Nephron progenitor cell (in vitro differentiated cells): ENCODE data around the gene RBMS1.

Experiments
- DNase-seq: peaks from one replicate; pipeline ENCODE4 v3.0.0; 2021
- H3K27ac Mint-ChIP-seq: 2 replicates; pipeline ENCODE4 v1.8.0; 2021; ENCODE audit warnings: mild to moderate bottlenecking, moderate library complexity, mixed read lengths
- H3K27me3 Mint-ChIP-seq: 2 replicates; pipeline ENCODE4 v1.8.0; 2021; ENCODE audit warnings: mild to moderate bottlenecking, low read depth, mixed read lengths; ENCODE audit not compliant: poor library complexity
- H3K36me3 Mint-ChIP-seq: 2 replicates; pipeline ENCODE4 v1.8.0; 2021; ENCODE audit warnings: low read depth, mixed read lengths
- H3K4me1 Mint-ChIP-seq: 2 replicates; pipeline ENCODE4 v1.8.0; 2021; ENCODE audit warnings: mixed read lengths
- H3K4me3 Mint-ChIP-seq: 2 replicates; pipeline ENCODE4 v1.8.0; 2021; ENCODE audit warnings: mild to moderate bottlenecking, moderate library complexity, mixed read lengths
- H3K9me3 Mint-ChIP-seq: 2 replicates; pipeline ENCODE4 v1.8.0; 2021; ENCODE audit warnings: mild to moderate bottlenecking, moderate library complexity, mixed read lengths
- TF ChIP-seq, protein P1 (sequence below): fragments of 200-600 bp; sonication (generic); IDR thresholded peaks from 2 replicates; pipeline ENCODE4 v1.5.0; 2021; ENCODE audit warnings: antibody characterized with exemption

Gene RBMS1

DNA sequence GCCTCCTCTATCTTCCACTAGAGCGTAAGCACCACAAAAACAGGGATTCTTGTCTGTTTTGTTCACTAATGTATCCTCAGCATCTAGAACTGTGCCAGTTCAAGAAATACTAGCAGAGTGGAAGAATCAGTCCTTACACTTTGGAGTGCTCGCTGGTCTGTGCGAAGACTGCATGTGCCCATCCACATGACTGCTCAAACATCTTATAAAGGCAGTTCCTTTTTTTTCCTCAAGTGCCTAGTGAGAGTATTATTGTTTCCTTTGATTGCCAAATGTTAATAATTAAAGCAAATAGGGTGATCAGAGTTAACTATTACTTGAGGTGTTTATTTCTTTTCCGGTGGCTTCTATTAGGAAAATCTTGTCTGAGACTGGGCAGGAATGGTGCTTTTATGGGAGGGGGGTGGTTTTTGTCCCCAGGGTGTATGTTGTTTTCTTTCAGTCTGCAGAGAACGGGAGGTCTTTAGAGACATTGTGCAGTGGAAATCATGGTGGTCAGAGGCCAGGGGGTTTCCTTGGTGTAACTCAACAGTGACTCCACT lies 247.9 kb downstream of the RBMS1 start:
- Mint-ChIP-seq H3K4me1 (peaks cover 68% of the 10 kb centered on the region), H3K36me3 (no peaks in the 10 kb centered on the region), H3K27me3 (no peaks in the 10 kb centered on the region), H3K27ac (peak overlapping the region; percentile 8), H3K9me3 (no peaks in the 10 kb centered on the region), H3K4me3 (no peak overlapping the region)
- DNase-seq = no peak
- TF ChIP-seq, protein P1, sequence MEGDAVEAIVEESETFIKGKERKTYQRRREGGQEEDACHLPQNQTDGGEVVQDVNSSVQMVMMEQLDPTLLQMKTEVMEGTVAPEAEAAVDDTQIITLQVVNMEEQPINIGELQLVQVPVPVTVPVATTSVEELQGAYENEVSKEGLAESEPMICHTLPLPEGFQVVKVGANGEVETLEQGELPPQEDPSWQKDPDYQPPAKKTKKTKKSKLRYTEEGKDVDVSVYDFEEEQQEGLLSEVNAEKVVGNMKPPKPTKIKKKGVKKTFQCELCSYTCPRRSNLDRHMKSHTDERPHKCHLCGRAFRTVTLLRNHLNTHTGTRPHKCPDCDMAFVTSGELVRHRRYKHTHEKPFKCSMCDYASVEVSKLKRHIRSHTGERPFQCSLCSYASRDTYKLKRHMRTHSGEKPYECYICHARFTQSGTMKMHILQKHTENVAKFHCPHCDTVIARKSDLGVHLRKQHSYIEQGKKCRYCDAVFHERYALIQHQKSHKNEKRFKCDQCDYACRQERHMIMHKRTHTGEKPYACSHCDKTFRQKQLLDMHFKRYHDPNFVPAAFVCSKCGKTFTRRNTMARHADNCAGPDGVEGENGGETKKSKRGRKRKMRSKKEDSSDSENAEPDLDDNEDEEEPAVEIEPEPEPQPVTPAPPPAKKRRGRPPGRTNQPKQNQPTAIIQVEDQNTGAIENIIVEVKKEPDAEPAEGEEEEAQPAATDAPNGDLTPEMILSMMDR = no peak

DNA sequence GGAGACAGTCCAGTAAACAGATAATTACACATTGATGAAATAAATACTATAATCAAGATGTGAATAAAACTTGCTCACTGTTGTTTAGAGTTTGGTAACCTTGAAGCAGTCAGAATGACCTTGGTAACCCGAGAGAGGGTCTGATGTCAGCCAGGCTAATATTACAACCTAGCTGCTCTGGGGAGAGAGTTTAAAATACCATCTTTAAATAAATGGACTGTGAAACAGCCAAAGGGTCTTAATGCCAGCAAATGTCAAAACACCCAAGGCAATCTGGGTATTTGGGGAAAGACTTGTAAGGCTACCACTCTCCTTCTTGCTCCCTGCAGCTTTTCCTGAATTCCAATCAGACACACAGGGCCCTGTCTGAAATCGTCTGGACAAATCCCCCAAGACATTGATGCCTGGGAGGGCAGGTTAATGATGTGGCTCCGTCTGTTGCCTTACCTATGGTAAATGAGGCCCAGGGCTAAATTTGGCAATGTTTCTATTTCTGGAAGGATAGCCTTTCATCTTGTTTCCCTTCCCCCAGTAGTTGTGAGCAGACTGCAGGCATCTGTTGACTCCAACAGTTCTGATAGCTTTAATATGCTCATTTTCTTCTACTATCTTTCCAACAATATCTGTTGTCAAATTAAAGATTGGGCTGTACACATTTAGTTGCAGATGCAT lies 250.6 kb downstream of the RBMS1 start:
- peak overlapping the region; percentile 27 for H3K4me3 Mint-ChIP-seq
- TF ChIP-seq, protein P1 = no peak
- H3K27me3 Mint-ChIP-seq = no peaks in the 10 kb centered on the region
- peak overlapping the region; percentile 90 for H3K27ac Mint-ChIP-seq
- no peaks in the 10 kb centered on the region for H3K36me3 Mint-ChIP-seq
- peaks cover 84% of the 10 kb centered on the region for H3K4me1 Mint-ChIP-seq
- no peak for DNase-seq
- H3K9me3 Mint-ChIP-seq = no peaks in the 10 kb centered on the region

DNA sequence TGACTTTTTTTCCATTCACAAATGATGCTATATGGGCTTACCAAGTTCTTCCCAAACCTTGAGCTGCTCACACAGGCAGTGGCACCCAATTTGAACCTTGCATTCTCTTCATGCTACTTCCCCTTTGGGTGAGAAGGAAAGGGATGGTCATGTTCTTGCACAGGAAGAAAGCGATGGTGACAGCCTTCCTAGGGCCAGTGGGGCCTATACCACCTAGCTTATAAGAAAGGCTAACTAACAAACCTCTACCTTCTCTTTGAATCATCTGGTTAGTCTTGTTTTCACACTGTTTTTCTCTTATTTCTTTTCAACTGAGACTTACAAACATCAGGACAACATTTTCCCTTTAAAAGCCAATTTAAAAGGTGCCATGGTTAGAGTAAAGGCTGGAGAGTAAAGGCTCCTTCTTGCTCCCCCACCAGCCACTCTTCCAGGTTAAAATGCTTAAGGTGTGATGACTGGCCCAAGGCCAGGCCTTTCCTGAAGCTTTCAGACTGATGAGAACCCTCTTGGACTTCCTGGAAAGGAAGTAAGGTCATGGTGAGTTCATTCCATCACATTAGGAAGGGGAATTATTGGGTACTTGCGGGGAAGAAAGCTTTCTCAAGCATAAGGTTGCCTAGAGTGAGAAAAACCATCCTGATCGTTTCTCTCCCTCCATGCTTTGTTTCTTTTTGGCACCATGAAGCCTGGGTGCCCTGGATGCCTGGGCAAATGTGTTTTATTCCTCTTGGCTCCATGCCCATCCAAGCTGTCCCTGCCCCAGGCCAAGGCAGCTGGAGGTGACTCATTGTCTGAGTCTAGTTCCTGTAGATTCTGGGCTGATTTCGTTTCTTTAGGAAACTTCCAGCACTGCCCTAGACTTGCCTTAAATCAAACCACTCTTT lies 252.1 kb downstream of the RBMS1 start:
- no peaks in the 10 kb centered on the region for H3K27me3 Mint-ChIP-seq
- H3K36me3 Mint-ChIP-seq = no peaks in the 10 kb centered on the region
- no peak overlapping the region for H3K4me3 Mint-ChIP-seq
- no peaks in the 10 kb centered on the region for H3K9me3 Mint-ChIP-seq
- H3K27ac Mint-ChIP-seq = no peak overlapping the region
- no peak for DNase-seq
- TF ChIP-seq, protein P1 = no peak
- peaks cover 77% of the 10 kb centered on the region for H3K4me1 Mint-ChIP-seq

DNA sequence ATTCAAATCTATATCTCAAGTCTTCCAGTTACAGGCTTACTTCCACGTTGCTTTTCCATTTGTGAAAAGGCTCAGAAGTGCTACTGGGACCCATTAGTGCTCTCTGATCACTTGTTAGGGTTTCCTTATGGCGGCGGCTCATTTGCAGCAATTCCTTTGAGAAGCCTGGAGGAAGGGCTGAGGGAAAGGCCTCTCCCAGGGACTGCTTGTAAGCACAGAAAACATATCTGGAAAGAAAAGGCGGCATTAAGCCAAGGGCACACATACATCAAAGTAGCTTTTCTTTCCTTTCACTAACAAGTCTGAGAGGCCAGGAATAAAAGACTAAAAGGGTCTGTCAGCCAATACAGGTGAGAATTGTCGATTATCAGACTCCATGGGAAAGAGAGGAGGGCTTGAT lies 254.2 kb downstream of the RBMS1 start:
- TF ChIP-seq, protein P1 = no peak
- H3K9me3 Mint-ChIP-seq = no peaks in the 10 kb centered on the region
- peaks cover 58% of the 10 kb centered on the region for H3K4me1 Mint-ChIP-seq
- no peak overlapping the region for H3K27ac Mint-ChIP-seq
- no peaks in the 10 kb centered on the region for H3K27me3 Mint-ChIP-seq
- no peak for DNase-seq
- no peak overlapping the region for H3K4me3 Mint-ChIP-seq
- no peaks in the 10 kb centered on the region for H3K36me3 Mint-ChIP-seq

DNA sequence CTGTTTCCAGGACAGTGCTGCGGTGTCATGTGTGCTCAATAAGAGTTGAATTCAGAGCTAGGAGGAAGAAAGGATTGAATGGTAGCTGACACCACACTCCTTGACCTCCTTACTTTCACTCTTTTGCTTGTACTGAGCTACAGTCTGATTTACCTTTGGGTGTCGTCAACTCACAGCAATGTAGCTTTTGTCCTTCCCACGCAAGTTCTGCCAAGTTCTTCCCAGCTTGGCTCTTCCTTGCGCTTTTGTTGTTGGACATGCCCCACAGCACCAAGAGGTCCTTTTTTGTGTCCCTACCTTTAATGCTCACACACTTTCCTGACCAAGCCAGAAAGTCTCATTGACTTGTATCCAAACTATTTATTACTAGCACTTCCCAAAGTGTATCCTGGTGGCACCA lies 255.2 kb downstream of the RBMS1 start:
- H3K27ac Mint-ChIP-seq = no peak overlapping the region
- DNase-seq = no peak
- H3K36me3 Mint-ChIP-seq = no peaks in the 10 kb centered on the region
- TF ChIP-seq, protein P1 = no peak
- peaks cover 50% of the 10 kb centered on the region for H3K4me1 Mint-ChIP-seq
- no peak overlapping the region for H3K4me3 Mint-ChIP-seq
- H3K27me3 Mint-ChIP-seq = no peaks in the 10 kb centered on the region
- H3K9me3 Mint-ChIP-seq = no peaks in the 10 kb centered on the region
